IMR-90 (cell line): ENCODE measurements around the gene CPXM2.

Experiments
- BHLHE40 ChIP-seq: fragments of 150-350 bp; IDR thresholded peaks from 2 replicates; pipeline ENCODE4 v1.6.1; 2016; ENCODE audit warnings: mild to moderate bottlenecking, low read depth, low read length
- NFE2L2 ChIP-seq: fragments of 150-350 bp; IDR thresholded peaks from 2 replicates; pipeline ENCODE4 v1.6.1; 2016; ENCODE audit warnings: low read depth, mild to moderate bottlenecking, low read length
- RAD21 ChIP-seq: IDR thresholded peaks from 2 replicates; pipeline ENCODE4 v1.6.1; 2012; ENCODE audit warnings: low read length, improper control_type of control experiment
- RFX5 ChIP-seq: IDR thresholded peaks from 2 replicates; pipeline ENCODE4 v1.8.0; 2012; ENCODE audit warnings: low read depth, mild to moderate bottlenecking, low read length, moderate library complexity
- SMC3 ChIP-seq: fragments of 150-350 bp; IDR thresholded peaks from 2 replicates; pipeline ENCODE4 v1.6.1; 2016; ENCODE audit warnings: low read depth, mild to moderate bottlenecking, antibody characterized with exemption, low read length, moderate library complexity
- TF ChIP-seq, protein P1 (sequence below): conservative IDR thresholded peaks from 2 replicates; pipeline ENCODE4 v1.5.1; 2012; ENCODE audit warnings: mild to moderate bottlenecking, low read depth, low read length, improper control_type of control experiment
- TF ChIP-seq, protein P2 (sequence below): fragments of 150-350 bp; IDR thresholded peaks from 2 replicates; pipeline ENCODE4 v1.6.1; 2017; ENCODE audit warnings: mild to moderate bottlenecking, antibody characterized with exemption, low read length, low read depth

DNA sequence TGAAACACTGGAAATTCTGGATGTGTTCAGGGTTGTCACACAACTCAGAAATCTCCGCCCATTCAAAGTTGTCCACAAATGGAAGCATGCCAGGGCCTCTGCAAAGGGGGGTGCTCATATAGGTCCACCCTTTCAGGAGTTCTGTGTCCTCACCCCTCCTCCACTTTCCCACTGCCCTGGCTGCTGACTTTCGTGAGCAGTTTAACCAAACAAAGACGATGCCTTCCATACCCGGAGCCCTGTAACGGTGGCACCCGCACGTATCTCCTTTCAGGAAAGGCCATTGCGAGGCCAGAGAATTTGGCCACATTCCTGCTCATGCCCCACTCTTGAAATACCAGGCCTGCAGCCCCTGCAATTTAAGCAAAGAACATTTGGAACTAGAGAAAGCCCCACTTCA is 1.4 kb downstream of the CPXM2 start:
- TF ChIP-seq, protein P1, sequence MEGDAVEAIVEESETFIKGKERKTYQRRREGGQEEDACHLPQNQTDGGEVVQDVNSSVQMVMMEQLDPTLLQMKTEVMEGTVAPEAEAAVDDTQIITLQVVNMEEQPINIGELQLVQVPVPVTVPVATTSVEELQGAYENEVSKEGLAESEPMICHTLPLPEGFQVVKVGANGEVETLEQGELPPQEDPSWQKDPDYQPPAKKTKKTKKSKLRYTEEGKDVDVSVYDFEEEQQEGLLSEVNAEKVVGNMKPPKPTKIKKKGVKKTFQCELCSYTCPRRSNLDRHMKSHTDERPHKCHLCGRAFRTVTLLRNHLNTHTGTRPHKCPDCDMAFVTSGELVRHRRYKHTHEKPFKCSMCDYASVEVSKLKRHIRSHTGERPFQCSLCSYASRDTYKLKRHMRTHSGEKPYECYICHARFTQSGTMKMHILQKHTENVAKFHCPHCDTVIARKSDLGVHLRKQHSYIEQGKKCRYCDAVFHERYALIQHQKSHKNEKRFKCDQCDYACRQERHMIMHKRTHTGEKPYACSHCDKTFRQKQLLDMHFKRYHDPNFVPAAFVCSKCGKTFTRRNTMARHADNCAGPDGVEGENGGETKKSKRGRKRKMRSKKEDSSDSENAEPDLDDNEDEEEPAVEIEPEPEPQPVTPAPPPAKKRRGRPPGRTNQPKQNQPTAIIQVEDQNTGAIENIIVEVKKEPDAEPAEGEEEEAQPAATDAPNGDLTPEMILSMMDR: no peak
- TF ChIP-seq SMC3 (no peak), BHLHE40 (no peak), NFE2L2 (no peak), RFX5 (no peak), RAD21 (no peak)
- TF ChIP-seq, protein P2, sequence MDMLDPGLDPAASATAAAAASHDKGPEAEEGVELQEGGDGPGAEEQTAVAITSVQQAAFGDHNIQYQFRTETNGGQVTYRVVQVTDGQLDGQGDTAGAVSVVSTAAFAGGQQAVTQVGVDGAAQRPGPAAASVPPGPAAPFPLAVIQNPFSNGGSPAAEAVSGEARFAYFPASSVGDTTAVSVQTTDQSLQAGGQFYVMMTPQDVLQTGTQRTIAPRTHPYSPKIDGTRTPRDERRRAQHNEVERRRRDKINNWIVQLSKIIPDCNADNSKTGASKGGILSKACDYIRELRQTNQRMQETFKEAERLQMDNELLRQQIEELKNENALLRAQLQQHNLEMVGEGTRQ: no peak
